ENCODE measurements around the gene MLNR. TPM values are rescaled to one million over a fixed set of nuclear protein-coding genes. Genes with fewer than 3 reads are reported as not detected.

The MLNR gene
- total RNA-seq, 1 donor from 2014 or later = not detected

DNA sequence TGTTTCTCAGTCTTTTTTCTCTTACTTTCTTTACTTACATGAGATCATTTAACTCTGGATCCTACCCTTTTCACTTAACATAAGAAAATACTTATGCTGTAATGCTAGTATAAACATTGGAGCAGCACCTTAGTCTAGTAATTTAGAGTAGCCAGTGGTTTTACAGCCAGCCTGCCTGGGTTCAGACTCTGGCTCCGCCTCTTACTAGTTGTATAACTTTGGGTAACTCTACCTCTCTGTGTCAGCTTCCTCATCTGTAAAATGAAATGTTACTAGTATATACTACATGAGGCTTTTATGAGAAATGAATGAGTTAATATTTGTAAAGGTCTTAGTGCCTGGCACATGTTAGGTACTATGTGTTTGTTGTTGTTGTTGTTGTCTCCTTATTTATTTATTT lies 33.2 kb downstream of the MLNR start:
- H3K36me3 ChIP-seq = peaks cover 32% of the 10 kb centered on the region

DNA sequence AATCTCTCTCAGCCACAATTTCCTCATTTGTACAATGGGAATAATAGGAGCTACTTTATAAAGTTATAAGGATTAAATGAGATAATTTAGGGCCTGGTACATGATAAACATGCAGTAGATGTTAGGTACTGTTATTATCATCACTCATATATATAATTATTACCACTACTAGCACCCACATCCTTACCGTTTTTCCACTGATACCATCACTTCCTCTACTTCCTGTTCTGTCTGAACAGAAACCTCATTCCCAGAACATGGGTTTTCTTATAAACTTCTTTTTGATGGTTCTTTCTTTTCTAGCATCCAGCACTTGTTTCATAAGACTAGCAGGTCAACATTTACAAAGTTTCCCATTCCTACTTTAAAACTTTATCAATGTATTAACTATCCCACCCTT lies 33.9 kb downstream of the MLNR start:
- Histone ChIP-seq H3K27me3 (ENCODE audit: low read depth) (no peaks in the 10 kb centered on the region), H3K36me3 (peaks cover 39% of the 10 kb centered on the region), H3K4me3 (no peak overlapping the region), H3K4me1 (peaks cover 8% of the 10 kb centered on the region), H3K27ac (replicated peaks) (no peak overlapping the region), H3K9me3 (replicated peaks) (no peaks in the 10 kb centered on the region)
- intact Hi-C loops (cut with micrococcal nuclease) = no loop called here
- TF ChIP-seq, protein P1, sequence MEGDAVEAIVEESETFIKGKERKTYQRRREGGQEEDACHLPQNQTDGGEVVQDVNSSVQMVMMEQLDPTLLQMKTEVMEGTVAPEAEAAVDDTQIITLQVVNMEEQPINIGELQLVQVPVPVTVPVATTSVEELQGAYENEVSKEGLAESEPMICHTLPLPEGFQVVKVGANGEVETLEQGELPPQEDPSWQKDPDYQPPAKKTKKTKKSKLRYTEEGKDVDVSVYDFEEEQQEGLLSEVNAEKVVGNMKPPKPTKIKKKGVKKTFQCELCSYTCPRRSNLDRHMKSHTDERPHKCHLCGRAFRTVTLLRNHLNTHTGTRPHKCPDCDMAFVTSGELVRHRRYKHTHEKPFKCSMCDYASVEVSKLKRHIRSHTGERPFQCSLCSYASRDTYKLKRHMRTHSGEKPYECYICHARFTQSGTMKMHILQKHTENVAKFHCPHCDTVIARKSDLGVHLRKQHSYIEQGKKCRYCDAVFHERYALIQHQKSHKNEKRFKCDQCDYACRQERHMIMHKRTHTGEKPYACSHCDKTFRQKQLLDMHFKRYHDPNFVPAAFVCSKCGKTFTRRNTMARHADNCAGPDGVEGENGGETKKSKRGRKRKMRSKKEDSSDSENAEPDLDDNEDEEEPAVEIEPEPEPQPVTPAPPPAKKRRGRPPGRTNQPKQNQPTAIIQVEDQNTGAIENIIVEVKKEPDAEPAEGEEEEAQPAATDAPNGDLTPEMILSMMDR (IDR thresholded peaks at IDR 0.05; ENCODE audit: borderline replicate concordance) = no peak
- DNase-seq = no peak

More for the DNA sequence above, 33.2 kb downstream of the MLNR start:
- peaks cover 15% of the 10 kb centered on the region for H3K4me1 ChIP-seq
- no peak overlapping the region for H3K4me3 ChIP-seq
- no peaks in the 10 kb centered on the region for H3K9me3 ChIP-seq (replicated peaks)
- TF ChIP-seq, protein P1 (IDR thresholded peaks at IDR 0.05; ENCODE audit: borderline replicate concordance) = no peak
- no peak overlapping the region for H3K27ac ChIP-seq (replicated peaks)
- H3K27me3 ChIP-seq (ENCODE audit: low read depth) = no peaks in the 10 kb centered on the region
- intact Hi-C loops (cut with micrococcal nuclease) = no loop called here
- no peak for DNase-seq

DNA sequence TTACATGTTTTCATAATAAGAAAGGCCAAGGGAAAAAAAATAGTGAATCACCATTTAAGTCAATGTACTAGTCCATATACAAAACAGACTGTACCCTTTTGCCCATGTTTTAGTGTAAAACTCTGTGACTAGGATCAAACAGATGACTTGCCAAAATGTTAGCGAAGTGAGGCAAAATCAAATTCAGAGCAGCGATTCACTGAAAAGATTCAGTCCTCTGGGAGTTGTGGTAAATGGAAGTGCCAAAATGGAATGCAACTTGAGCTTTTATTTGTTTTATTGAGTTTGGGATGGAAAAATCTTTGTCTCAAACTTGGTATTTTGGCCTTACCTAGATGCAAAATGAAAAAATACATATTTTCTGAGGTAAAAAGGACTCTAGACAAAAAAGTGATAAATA lies 36.7 kb downstream of the MLNR start:
- TF ChIP-seq, protein P1 (IDR thresholded peaks at IDR 0.05; ENCODE audit: borderline replicate concordance) = no peak
- peaks cover 67% of the 10 kb centered on the region for H3K36me3 ChIP-seq
- DNase-seq = no peak
- H3K27me3 ChIP-seq (ENCODE audit: low read depth) = no peaks in the 10 kb centered on the region
- H3K4me3 ChIP-seq = no peak overlapping the region
- no peak overlapping the region for H3K27ac ChIP-seq (replicated peaks)
- no peaks in the 10 kb centered on the region for H3K9me3 ChIP-seq (replicated peaks)
- H3K4me1 ChIP-seq = no peaks in the 10 kb centered on the region
- intact Hi-C loops (cut with micrococcal nuclease) = no loop called here

DNA sequence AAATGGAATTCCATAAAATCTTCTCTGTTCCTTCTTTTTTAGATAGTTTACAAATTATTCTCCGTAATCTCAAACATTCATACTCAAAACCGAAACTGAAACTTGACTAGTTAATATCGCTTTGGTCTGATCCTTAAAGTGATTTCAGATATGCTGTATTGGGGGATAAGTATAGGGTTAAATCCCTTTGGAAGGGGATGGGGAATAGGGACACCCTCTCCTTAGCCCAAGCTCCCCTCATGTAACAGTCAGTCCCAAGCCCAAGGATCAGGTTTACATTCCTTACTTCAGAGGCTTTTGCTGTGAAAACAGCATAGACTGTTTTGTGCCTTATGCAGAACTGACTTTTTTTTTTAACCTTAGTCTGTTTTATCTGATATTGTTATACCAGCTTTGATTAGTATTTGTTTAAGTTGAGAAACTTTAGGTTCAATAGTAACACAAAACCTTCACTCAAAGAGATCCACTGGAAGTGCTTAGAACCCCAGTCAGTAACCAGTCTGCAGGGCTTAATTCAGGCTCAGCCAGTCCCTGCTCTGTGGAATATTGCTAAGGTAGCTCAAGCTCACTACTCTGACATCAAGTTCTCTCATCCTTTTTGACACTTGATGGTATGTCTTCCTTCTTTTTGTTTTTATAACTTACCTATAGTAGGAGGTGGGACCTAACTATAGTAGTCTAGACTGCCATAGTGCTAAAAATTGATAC lies 38.1 kb downstream of the MLNR start:
- peaks cover 80% of the 10 kb centered on the region for H3K36me3 ChIP-seq
- TF ChIP-seq, protein P1 (IDR thresholded peaks at IDR 0.05; ENCODE audit: borderline replicate concordance) = no peak

GRCh38 chr13:49259586-49259985 lies 39.4 kb downstream of the MLNR start:
- H3K36me3 ChIP-seq = peaks cover 81% of the 10 kb centered on the region
- intact Hi-C loops (cut with micrococcal nuclease) = no loop called here
- TF ChIP-seq, protein P1 (IDR thresholded peaks at IDR 0.05; ENCODE audit: borderline replicate concordance) = no peak

More for the DNA sequence above, 38.1 kb downstream of the MLNR start:
- no peaks in the 10 kb centered on the region for H3K27me3 ChIP-seq (ENCODE audit: low read depth)
- H3K9me3 ChIP-seq (replicated peaks) = no peaks in the 10 kb centered on the region
- H3K4me1 ChIP-seq = no peaks in the 10 kb centered on the region
- DNase-seq = no peak
- H3K4me3 ChIP-seq = peak overlapping the region; percentile 42
- intact Hi-C loops (cut with micrococcal nuclease) = no loop called here
- H3K27ac ChIP-seq (replicated peaks) = peak overlapping the region; percentile 13

More at GRCh38 chr13:49259586-49259985, 39.4 kb downstream of the MLNR start:
- Histone ChIP-seq H3K4me1 (no peaks in the 10 kb centered on the region), H3K9me3 (replicated peaks) (no peaks in the 10 kb centered on the region), H3K4me3 (no peak overlapping the region), H3K27ac (replicated peaks) (no peak overlapping the region), H3K27me3 (ENCODE audit: low read depth) (no peaks in the 10 kb centered on the region)
- DNase-seq = no peak
